H7 (cell line): ENCODE results near the gene EIF4E2. TPM values are rescaled to one million over a fixed set of nuclear protein-coding genes. Genes with fewer than 3 reads are reported as not detected.
A peak's percentile ranks its signal among the peaks of the same experiment; 100 is the strongest.

ENCODE experiments used
- DNase-seq: peaks from one replicate; pipeline ENCODE4 v3.0.0; 2012
- H3K27me3 ChIP-seq: 2 replicates; pipeline ENCODE4 v1.6.0; 2011; ENCODE audit warnings: mild to moderate bottlenecking, low read length; ENCODE audit not compliant: control insufficient read depth, insufficient read depth
- H3K36me3 ChIP-seq: replicated peaks from 2 replicates; pipeline ENCODE4 v1.5.1; 2011; ENCODE audit warnings: low read length; ENCODE audit not compliant: control insufficient read depth, insufficient read depth
- H3K4me3 ChIP-seq: 2 replicates; pipeline ENCODE4 v1.5.1; 2011; ENCODE audit warnings: low read depth, mild to moderate bottlenecking, control low read depth, low read length, moderate library complexity; ENCODE audit not compliant: insufficient read depth
- total RNA-seq: library from RNA; depleted of rRNA; stranded (reverse); fragments of >200 nt; shearing (Covaris generic); gene quantifications from 2 replicates; pipeline ENCODE4 v1.2.3, GENCODE V29; 2014

EIF4E2 gene
- total RNA-seq, 1 experiment from 2014 or later = 64.6 TPM

DNA sequence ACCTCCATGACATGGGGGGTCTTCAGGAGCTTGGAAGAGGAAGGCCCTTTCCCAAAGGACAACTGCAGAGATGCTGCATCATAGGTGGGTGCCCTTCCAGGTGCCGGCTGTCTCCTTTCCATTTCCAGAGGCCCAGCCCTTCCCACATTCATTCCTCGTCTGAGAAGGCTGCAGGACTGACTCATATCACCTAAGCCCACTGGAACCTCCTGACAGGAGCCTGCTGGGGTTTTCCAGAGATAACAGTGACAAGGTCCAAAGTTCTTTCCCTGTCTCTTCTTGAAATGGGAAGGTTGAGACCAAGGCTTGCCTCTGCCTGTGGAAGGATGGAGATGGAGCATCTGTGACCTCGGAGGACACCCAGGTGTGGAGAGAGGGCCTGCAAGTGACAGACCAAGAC, 33.9 kb upstream of the EIF4E2 start:
- Histone ChIP-seq H3K27me3 (peaks cover 2% of the 10 kb centered on the region), H3K4me3 (no peak overlapping the region)
- no peak for DNase-seq

DNA sequence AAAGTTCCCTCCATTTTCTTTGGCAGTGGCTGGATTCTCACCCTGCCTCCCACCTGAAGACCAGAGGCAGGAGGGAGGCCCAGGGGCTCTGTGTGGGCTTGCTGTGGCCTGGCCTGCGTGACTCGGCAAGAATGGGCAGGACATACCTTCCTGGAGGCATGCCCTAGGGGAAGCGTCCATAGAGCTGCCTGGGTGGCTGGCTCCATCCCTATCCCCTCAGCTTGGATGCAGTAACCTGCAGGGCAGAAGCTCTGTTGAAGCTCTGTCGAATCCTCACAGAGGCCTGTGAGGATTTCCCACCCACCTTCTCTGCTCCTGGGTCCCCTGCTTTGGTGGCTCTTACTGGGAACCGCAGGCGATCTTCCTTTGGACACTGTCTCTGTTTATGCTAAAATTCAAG, 31.6 kb upstream of the EIF4E2 start:
- Histone ChIP-seq H3K36me3 (no peaks in the 10 kb centered on the region), H3K27me3 (peaks cover 22% of the 10 kb centered on the region), H3K4me3 (no peak overlapping the region)
- peak; percentile 64 for DNase-seq

More for the DNA sequence above, 33.9 kb upstream of the EIF4E2 start:
- no peaks in the 10 kb centered on the region for H3K36me3 ChIP-seq

DNA sequence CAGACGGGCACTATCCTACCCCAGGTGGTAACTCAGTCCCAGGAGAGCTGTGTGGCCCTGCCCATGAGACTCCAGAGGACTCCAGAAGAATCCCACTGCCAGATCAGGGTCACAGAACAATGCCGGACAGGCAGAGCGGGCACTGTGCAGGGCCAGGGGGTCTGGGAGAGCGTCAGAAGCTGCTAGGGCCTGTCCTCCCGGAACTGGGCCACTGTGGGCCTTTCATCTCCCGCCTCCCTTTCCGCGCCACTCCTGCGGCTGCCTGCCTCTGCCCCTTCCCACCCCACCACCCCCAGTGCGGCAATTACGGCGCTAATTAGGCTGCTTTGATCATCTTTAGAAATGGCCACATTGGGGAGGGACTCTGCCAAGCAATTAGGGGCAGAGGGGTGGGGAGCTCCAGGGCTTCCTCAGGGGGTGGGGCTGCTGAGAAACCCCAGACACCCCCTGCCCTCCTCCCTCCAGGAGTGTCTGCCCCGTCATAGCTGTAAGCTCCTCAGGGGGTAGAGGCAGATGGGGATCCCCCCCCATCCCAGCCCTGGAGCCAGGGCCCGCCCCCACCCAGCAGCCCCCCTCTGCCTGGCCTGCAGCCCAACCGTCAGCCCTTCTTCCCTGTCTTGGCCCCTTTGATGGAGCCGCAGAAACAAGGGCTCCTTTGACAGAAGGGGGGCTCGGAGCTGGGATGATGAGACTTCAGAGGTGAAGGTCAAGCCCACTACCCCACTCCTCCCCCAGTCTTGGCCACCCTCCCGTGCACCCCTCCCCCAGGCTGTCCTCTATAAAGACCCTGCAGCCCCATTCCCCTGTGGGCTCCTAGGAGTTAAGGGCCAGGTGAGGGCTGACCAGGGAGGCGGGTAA, 30.7 kb upstream of the EIF4E2 start, which contains the start of gene PRSS56:
PRSS56 (plus strand) TSS at position 808 of the 858 bp plus-strand sequence. CDS start 211 bp downstream, outside the sequence.
- H3K27me3 ChIP-seq = peaks cover 30% of the 10 kb centered on the region
- H3K4me3 ChIP-seq = no peak within 1 kb of the TSS
- peak; percentile 69 for DNase-seq
- H3K36me3 ChIP-seq = no peaks in the 10 kb centered on the region

DNA sequence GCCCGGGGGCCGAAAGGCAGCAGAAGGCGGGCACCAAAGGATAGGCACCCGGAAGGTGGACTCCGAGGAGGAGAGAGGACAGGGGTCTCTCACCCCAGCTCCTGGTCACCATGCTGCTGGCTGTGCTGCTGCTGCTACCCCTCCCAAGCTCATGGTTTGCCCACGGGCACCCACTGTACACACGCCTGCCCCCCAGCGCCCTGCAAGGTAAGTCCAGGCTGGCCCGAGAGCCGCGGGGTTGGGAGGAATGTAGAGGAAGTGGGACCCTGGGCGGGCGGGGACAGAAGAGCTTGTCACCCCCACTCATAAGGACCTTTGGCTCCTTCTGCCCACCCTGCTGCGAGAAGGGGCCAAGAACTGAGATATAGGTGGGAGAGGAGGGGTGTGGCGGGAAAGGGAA, 30.0 kb upstream of the EIF4E2 start:
- Histone ChIP-seq H3K36me3 (no peaks in the 10 kb centered on the region), H3K4me3 (no peak overlapping the region), H3K27me3 (peaks cover 30% of the 10 kb centered on the region)
- DNase-seq = no peak

DNA sequence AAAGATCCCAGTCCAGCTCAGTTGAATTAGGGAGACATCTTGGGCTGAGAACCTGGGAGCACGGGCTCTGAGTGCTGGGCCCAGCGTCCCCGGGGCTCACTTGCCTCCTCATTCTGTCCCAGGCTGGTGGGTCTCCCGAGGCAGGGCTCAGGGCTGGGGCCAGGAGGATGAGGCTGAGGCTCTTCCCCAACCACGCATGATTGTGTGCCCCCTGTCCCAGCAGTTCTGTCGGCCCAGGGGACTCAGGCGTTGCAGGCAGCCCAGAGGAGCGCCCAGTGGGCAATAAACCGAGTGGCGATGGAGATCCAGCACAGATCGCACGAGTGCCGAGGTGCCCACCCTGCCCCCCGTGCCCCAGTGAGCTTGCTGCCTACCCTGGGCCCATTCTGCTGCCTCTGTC, 29.4 kb upstream of the EIF4E2 start:
- no peaks in the 10 kb centered on the region for H3K36me3 ChIP-seq
- peak; percentile 55 for DNase-seq
- H3K27me3 ChIP-seq = peaks cover 30% of the 10 kb centered on the region
- no peak overlapping the region for H3K4me3 ChIP-seq

DNA sequence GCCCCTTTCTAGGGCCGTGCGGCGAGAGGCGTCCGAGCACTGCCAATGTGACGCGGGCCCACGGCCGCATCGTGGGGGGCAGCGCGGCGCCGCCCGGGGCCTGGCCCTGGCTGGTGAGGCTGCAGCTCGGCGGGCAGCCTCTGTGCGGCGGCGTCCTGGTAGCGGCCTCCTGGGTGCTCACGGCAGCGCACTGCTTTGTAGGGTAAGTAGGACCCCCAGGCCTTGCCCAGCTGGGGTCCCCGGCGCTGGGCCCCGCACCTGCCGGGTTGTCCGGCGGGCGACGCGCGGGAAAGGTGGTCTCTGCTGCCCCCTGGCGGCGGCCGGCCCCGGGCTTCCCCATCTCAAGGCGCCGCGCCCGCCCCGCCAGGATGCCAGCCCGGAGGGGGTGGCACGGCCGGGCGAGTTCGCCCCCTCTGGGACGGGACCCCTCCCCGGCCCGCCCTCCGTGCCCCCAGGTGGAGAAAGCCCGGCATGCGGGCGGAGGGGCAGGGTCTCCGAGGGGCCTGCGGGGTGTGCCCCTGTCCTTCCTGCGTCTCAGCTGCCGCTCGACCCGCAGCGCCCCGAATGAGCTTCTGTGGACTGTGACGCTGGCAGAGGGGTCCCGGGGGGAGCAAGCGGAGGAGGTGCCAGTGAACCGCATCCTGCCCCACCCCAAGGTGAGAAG, 28.4 kb upstream of the EIF4E2 start:
- peak; percentile 98 for DNase-seq
- peaks cover 30% of the 10 kb centered on the region for H3K27me3 ChIP-seq
- no peaks in the 10 kb centered on the region for H3K36me3 ChIP-seq
- peak overlapping the region; percentile 16; the same call in 1 of the 2 replicates for H3K4me3 ChIP-seq

DNA sequence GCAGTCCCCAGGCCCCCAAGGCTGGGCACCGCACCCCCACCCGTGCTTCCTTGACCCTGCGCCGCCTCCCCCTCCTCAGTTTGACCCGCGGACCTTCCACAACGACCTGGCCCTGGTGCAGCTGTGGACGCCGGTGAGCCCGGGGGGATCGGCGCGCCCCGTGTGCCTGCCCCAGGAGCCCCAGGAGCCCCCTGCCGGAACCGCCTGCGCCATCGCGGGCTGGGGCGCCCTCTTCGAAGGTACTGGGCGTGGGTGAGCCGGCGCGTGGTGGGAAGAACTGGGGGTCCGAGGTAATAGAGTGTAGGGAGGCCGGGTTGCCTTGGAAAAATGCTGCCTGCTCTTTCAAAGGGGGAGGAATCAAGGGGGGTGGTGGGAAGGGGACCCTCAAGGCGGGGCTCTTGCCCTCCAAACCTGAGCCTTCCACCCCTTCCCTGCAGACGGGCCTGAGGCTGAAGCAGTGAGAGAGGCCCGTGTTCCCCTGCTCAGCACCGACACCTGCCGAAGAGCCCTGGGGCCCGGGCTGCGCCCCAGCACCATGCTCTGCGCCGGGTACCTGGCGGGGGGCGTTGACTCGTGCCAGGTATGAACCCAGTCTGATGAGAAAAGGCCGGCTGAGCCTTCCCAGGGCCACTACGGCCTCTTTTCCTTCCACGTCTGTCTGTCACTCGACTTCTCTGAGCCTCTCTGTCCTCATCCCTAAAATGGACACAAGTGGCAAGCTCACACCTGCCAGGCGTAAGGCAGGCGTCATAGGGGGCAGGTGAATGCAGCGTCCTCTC, 27.7 kb upstream of the EIF4E2 start:
- DNase-seq = peak; percentile 82
- Histone ChIP-seq H3K36me3 (no peaks in the 10 kb centered on the region), H3K27me3 (peaks cover 30% of the 10 kb centered on the region), H3K4me3 (no peak overlapping the region; the same call in 1 of the 2 replicates)

DNA sequence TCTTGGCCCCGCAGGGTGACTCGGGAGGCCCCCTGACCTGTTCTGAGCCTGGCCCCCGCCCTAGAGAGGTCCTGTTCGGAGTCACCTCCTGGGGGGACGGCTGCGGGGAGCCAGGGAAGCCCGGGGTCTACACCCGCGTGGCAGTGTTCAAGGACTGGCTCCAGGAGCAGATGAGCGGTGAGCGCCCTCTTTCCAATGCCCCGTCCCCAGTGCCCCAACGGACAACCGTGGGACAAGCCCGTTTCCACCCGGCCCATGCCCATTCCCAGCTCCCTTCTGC, 27.1 kb upstream of the EIF4E2 start:
- Histone ChIP-seq H3K27me3 (peaks cover 30% of the 10 kb centered on the region), H3K4me3 (peak overlapping the region; percentile 45; the same call in 1 of the 2 replicates), H3K36me3 (no peaks in the 10 kb centered on the region)
- no peak for DNase-seq

DNA sequence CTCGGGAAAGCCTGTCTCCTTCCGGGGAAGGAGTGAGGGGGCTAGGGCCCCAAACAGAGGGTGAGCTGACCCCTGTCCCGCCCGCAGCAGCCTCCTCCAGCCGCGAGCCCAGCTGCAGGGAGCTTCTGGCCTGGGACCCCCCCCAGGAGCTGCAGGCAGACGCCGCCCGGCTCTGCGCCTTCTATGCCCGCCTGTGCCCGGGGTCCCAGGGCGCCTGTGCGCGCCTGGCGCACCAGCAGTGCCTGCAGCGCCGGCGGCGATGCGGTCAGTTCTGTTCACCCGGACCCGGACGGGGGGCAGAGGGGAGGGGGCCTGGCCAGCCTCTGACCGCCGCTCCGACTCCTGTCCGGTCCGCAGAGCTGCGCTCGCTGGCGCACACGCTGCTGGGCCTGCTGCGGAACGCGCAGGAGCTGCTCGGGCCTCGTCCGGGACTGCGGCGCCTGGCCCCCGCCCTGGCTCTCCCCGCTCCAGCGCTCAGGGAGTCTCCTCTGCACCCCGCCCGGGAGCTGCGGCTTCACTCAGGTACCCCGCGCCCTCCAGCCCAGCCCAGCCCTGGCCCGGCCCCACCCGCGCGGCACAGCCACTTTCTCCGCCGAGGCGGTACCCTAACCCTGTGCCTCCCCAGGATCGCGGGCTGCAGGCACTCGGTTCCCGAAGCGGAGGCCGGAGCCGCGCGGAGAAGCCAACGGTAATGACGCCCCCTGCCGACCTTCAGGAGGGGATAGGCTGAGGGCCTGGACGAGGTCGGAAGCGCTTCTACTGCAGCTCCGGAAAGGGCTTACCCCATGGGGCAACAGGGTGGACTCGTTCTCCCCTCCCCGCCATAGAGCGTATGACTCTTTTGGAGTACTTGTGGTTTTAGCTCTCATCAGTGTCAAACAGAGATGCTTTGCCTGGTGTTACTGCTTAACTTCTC, 26.5 kb upstream of the EIF4E2 start:
- peaks cover 30% of the 10 kb centered on the region for H3K27me3 ChIP-seq
- H3K4me3 ChIP-seq = peak overlapping the region; percentile 45
- H3K36me3 ChIP-seq = no peaks in the 10 kb centered on the region

DNA sequence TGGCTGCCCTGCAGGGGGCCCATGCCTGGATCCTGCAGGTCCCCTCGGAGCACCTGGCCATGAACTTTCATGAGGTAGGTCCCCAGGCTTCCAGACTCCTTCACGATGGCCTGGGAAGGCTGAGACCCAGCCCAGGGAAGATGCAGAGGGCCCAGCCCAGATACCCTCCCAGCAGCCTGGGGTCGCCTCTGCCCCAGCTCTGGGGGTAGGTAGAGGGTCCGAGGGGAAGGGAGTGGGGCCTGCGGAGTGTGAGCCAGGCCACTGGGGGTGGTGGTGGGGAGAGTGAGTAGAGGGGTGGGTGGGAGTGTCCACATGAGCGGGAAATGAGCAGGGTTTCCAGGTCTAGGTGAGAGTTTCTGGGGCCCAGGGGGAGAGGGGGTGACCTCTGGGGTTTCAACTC, 25.7 kb upstream of the EIF4E2 start:
- peak; percentile 71 for DNase-seq
- Histone ChIP-seq H3K4me3 (no peak overlapping the region), H3K27me3 (peaks cover 30% of the 10 kb centered on the region), H3K36me3 (no peaks in the 10 kb centered on the region)

More for the DNA sequence above, 26.5 kb upstream of the EIF4E2 start:
- peak; percentile 96 for DNase-seq

DNA sequence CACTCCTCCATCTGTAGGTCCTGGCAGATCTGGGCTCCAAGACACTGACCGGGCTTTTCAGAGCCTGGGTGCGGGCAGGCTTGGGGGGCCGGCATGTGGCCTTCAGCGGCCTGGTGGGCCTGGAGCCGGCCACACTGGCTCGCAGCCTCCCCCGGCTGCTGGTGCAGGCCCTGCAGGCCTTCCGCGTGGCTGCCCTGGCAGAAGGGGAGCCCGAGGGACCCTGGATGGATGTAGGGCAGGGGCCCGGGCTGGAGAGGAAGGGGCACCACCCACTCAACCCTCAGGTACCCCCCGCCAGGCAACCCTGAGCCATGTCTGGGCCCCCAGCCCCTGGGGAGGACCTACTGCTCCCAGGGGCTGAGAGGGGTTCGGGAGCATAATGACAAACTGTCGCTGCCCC, 25.3 kb upstream of the EIF4E2 start:
- no peak overlapping the region for H3K4me3 ChIP-seq
- no peaks in the 10 kb centered on the region for H3K36me3 ChIP-seq
- H3K27me3 ChIP-seq = peaks cover 30% of the 10 kb centered on the region
- DNase-seq = peak; percentile 78

DNA sequence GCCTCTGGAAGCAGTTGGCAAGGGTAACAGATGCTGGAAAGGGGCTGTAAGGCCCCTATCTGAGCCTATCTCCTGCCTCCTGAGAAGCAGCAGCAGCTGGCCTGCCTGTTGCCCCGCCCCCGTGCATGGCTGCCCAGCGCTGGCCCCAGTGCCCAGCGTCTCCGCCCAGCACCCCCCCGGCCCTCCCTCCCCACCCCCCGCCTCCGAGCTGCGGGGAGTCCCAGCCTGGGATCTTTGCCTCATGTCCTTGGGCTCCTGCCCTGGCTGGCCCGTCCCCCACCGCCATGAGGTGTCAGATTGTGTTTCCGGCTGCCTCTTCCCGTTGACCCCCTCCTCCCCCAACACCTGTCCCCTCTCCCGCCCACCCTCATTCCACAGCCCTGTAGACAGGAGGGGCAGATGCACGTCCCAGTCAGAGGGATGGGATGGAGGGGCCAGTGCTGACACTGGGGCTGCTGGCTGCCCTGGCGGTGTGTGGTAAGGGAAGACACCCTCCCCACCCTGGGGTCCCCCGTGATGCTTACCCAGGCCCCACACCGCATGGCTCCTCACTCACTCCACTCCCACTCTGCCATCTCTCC, 24.6 kb upstream of the EIF4E2 start, which contains the start of gene CHRND:
CHRND (plus strand) TSS at position 370 of the 581 bp plus-strand sequence; CDS start at position 426, 56 bp downstream.
- Histone ChIP-seq H3K4me3 (no peak within 1 kb of the TSS), H3K36me3 (no peaks in the 10 kb centered on the region), H3K27me3 (peaks cover 30% of the 10 kb centered on the region)
- DNase-seq = peak; percentile 82

DNA sequence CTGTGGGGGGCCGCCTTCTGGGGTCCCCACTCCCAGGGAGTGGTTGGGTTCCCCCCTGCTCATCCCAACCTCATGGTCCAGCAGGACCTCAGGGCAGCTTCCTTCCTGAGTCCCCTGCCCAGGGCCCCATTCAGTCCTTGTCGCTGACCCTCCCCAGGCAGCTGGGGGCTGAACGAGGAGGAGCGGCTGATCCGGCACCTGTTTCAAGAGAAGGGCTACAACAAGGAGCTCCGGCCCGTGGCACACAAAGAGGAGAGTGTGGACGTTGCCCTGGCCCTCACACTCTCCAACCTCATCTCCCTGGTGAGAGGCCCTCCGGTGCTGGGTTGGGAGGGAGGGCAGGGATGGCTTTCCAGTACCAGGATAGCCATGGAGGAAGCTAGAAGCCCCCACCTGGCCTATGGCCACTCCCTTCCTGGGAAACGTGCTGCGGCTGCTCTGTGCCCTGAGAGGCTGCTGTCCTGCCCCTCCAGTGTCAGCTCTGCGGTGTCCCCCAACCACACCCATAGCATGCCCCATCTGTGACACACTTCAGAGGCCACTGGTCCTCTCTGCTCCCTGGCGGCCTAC, 24.0 kb upstream of the EIF4E2 start:
- Histone ChIP-seq H3K36me3 (no peaks in the 10 kb centered on the region), H3K4me3 (no peak overlapping the region), H3K27me3 (peaks cover 29% of the 10 kb centered on the region)
- peak; percentile 62 for DNase-seq
